ENCODE measurements around the gene ST6GAL1. TPM values are rescaled to one million over a fixed set of nuclear protein-coding genes. Genes with fewer than 3 reads are reported as not detected.
A peak's percentile ranks its signal among the peaks of the same experiment; 100 is the strongest.

The ST6GAL1 gene
- total and polyA plus RNA-seq, 12 donors: 19.5 to 94.7 (median 65.8) TPM

- ATAC-seq: no peak
- 61 to 63% methylated on average over 2 of the region's 2 CpGs for WGBS, 2 donors
- peak in 2 of 9 donors; percentile 33 to 37 for TF ChIP-seq CTCF (IDR thresholded peaks at IDR 0.05)
- no peak for DNase-seq
- intact Hi-C loops (cut with DNase I): loop anchor here in 1 of 10 donors (10.0 kb wide), 1 partner anchor 126 kb away; no protein-coding TSS in a partner anchor
- peaks cover 0 to 51% (median 0%) of the 10 kb centered on the region in 9 donors for H3K36me3 ChIP-seq
- peak overlapping the region in 3 of 10 donors; percentile 6 to 42 (median 8) for H3K27ac ChIP-seq
- no peak overlapping the region for H3K4me3 ChIP-seq
- H3K9me3 ChIP-seq: no peaks in the 10 kb centered on the region
- peaks cover 5 to 61% (median 58%) of the 10 kb centered on the region in 9 donors for H3K4me1 ChIP-seq
- H3K27me3 ChIP-seq: no peaks in the 10 kb centered on the region
Measured at GRCh38 chr3:186980989-186981388, 50.7 kb downstream of the ST6GAL1 start.

- no peak for TF ChIP-seq CTCF (IDR thresholded peaks at IDR 0.05)
- no peaks in the 10 kb centered on the region for H3K9me3 ChIP-seq
- no peak overlapping the region for H3K4me3 ChIP-seq
- intact Hi-C loops (cut with DNase I): loop anchor here in 1 of 10 donors (10.0 kb wide), 1 partner anchor 129 kb away; no protein-coding TSS in a partner anchor
- H3K27me3 ChIP-seq: no peaks in the 10 kb centered on the region
- H3K27ac ChIP-seq: peak overlapping the region in 5 of 10 donors; percentile 7 to 47 (median 31)
- DNase-seq: no peak
- peak in 1 of 8 donors; percentile 42 for ATAC-seq
- peaks cover 2 to 47% (median 39%) of the 10 kb centered on the region in 9 donors for H3K4me1 ChIP-seq
- 57 to 59% methylated on average over 4 of the region's 4 CpGs for WGBS, 2 donors
- H3K36me3 ChIP-seq: peaks cover 0 to 43% (median 0%) of the 10 kb centered on the region in 9 donors
Measured at GRCh38 chr3:186983659-186984058, 53.3 kb downstream of the ST6GAL1 start.

- 83 to 84% methylated on average over 6 of the region's 6 CpGs for WGBS, 2 donors
- intact Hi-C loops (cut with DNase I): loop anchor here in 1 of 10 donors (10.0 kb wide), 1 partner anchor 129 kb away; no protein-coding TSS in a partner anchor
- Histone ChIP-seq H3K4me3 (no peak overlapping the region), H3K9me3 (no peaks in the 10 kb centered on the region), H3K27me3 (no peaks in the 10 kb centered on the region), H3K27ac (peak overlapping the region in 5 of 10 donors; percentile 7 to 47 (median 31)), H3K4me1 (peaks cover 2 to 51% (median 42%) of the 10 kb centered on the region in 9 donors), H3K36me3 (peaks cover 0 to 39% (median 0%) of the 10 kb centered on the region in 9 donors)
- DNase-seq (no peak), ATAC-seq (no peak)
- TF ChIP-seq CTCF (IDR thresholded peaks at IDR 0.05): no peak
Measured at GRCh38 chr3:186984064-186984463, 53.7 kb downstream of the ST6GAL1 start.

- peaks cover 2 to 59% (median 54%) of the 10 kb centered on the region in 9 donors for H3K4me1 ChIP-seq
- WGBS, 2 donors: 54 to 57% methylated on average over 14 of the region's 14 CpGs
Measured at GRCh38 chr3:186985661-186986364, 55.5 kb downstream of the ST6GAL1 start.

More at GRCh38 chr3:186985661-186986364, 55.5 kb downstream of the ST6GAL1 start:
- no peaks in the 10 kb centered on the region for H3K27me3 ChIP-seq
- H3K36me3 ChIP-seq: peaks cover 0 to 23% (median 0%) of the 10 kb centered on the region in 9 donors
- ATAC-seq: peak in 7 of 8 donors; percentile 7 to 55 (median 39)
- no peaks in the 10 kb centered on the region for H3K9me3 ChIP-seq
- DNase-seq: peak in 1 of 2 donors; percentile 25
- no peak for TF ChIP-seq CTCF (IDR thresholded peaks at IDR 0.05)
- peak overlapping the region in 1 of 10 donors; percentile 18 for H3K4me3 ChIP-seq
- H3K27ac ChIP-seq: peak overlapping the region in 8 of 10 donors; percentile 11 to 77 (median 36)
- intact Hi-C loops (cut with DNase I): loop anchor here in 1 of 10 donors (10.0 kb wide), 1 partner anchor 131 kb away; no protein-coding TSS in a partner anchor

All from heart right ventricle (tissue), 16 donors.